ENCODE results near the gene CST9. TPM values are rescaled to one million over a fixed set of nuclear protein-coding genes. Genes with fewer than 3 reads are reported as not detected.

The CST9 gene
- total RNA-seq, 1 donor from 2014 or later: not detected

DNA sequence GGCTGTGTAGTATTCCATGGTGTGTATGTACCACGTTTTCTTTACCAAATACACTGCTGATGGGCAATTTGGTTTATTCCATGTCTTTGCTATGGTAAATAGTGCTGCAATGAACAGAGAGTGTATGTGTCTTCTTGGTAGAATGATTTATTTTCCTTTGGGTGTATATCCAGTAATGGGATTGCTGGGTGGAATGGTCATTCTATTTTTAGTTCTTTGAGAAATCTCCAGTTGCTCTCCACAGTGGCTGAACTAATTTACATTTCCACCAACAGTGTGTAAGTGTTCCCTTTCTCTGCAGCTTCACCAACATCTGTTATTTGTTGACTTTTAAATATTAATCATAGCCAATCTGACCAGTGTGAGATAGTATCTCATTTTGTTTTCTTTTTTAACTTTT lies 51.3 kb downstream of the CST9 start:
- no peak for DNase-seq (ENCODE audit: low read depth in 2 of 2)

Other genes with a start within 250 kb of the CST9 start
- gene GZF1, start 243.7 kb downstream of the CST9 start, total RNA-seq: 14.6 and 22.5 TPM in 2 replicates
- gene NAPB, start 184.4 kb downstream of the CST9 start, total RNA-seq: 4.7 and 5.8 TPM in 2 replicates
- not detected in 2 replicates for gene CSTL1, start 166.2 kb downstream of the CST9 start, total RNA-seq
- not detected in 2 replicates for gene CST11, start 153.0 kb downstream of the CST9 start, total RNA-seq
- not detected in 2 replicates for gene CST8, start 114.8 kb downstream of the CST9 start, total RNA-seq
- gene CST9L, start 37.4 kb downstream of the CST9 start, total RNA-seq: not detected in 2 replicates
- 112 and 193 TPM in 2 replicates for gene CST3, start 32.0 kb upstream of the CST9 start, total RNA-seq
- not detected in 2 replicates for gene CST4, start 83.1 kb upstream of the CST9 start, total RNA-seq
- not detected in 2 replicates for gene CST1, start 145.0 kb upstream of the CST9 start, total RNA-seq
- not detected in 2 replicates for gene CST2, start 220.8 kb upstream of the CST9 start, total RNA-seq